PC-3 (cell line): ENCODE results near the gene GIPC2.
"Not testable (repeated sequence)": the region's sequence is repeated elsewhere in the genome, so short reads cannot be mapped to it uniquely, and the experiment has no call there.

ENCODE experiments used
- CTCF ChIP-seq: fragments of 300-600 bp; sonication (generic); conservative IDR thresholded peaks from 2 replicates; pipeline ENCODE4 v1.5.1; 2017; ENCODE audit warnings: antibody characterized with exemption, low read depth, mild to moderate bottlenecking, low read length
- EZH2 ChIP-seq: fragments of 300-600 bp; sonication (generic); IDR thresholded peaks from one replicate; pipeline ENCODE4 v1.6.1; 2017; ENCODE audit warnings: antibody characterized with exemption, mild to moderate bottlenecking, low read length; ENCODE audit not compliant: unreplicated experiment
- EZH2phosphoT487 ChIP-seq: fragments of 300-600 bp; sonication (generic); IDR thresholded peaks from 2 replicates; pipeline ENCODE4 v1.6.1; 2018; ENCODE audit warnings: mild to moderate bottlenecking, antibody characterized with exemption, low read length, borderline replicate concordance

- TF ChIP-seq EZH2, CTCF, EZH2phosphoT487: not testable (repeated sequence)
Observed at GRCh38 chr1:78109659-78110058, 63.9 kb downstream of the GIPC2 start.
